ENCODE results near the gene NTRK3.

NTRK3 gene

GRCh38 chr15:87967951-87968350 lies 288.6 kb downstream of the NTRK3 start:
- no peak for DNase-seq

DNA sequence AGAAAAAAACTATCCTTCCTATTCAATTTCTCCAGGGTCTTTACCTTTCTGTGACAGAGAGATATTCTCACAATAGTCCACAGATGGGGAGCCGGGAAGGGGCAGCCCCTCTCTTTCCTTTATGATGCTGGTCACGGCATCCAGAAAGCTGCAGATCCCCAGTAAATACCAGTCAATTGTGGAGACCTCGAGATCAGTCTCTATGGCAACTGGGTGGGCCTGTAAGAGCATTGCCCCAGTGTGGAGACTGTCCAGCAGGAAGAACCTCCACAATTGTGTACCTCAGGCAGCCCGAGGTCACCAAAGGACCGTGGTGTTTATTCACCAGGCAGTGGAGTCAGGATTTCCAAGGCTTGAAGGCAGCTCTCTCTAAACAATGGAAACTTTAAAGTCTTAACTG lies 291.2 kb downstream of the NTRK3 start:
- no peak for DNase-seq

DNA sequence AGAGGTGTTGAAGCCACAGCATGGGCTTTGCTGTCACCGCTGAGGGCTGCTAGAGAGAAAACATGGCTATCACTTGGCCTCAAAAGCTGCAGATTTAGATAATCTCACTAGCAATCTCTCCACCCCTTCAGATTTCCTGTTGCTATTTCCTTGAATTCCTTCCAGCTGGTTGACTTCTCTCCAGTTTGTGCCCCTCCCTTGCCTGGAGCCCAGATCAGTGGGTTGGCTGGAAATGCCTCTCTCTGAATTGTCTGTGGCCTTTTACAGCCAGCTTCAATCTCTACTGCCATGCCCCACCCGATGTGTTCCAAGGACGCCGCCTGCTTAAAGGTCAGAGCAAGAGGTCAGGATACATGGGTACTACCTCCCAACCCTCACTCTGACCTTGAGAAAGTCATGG lies 294.1 kb downstream of the NTRK3 start:
- no peak for DNase-seq

DNA sequence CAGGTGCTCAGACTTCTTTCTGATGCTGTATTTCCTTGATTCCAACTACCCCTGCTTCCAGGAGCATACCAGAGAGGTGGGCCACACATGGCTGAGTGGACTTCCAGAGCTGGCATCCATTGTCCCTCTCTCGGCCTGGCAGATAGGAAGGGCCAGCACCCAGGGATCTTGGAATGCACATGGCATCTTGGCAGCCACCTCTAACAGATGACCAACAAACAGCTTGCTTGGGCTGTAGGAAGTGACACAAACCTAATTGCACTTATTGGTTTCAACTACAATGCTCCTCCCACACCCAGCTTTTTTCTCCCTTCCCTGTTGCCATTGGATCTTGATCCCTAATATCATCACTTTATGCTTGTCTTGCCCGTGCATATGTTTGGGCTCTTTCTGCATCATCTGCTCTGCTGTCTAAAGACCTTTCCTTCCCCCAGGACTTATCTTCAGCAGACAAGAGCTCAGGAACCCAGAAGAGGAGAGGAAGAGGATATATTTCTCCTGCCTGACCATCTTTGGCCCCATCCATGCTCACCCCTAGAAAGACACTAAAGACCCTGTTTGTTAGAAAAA lies 294.6 kb downstream of the NTRK3 start:
- DNase-seq = no peak

DNA sequence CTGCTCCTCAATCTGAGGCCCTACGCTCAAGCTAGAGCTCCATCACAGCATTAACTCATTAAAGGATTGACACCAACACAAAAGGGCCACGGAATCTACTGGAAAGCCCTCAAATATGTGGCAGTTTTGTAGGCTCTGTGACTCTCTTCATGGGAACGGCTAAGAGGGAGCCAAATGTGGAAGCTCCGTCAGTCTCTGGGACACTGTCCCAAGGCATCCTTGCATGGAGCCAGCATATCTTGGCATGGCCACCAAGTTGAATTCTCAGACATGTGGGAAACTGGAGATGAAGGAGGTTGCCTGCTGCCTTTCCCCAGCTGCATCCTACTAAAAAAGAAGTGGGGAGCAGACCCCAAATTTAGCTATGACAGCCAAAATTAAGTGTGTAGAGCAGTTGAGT lies 296.9 kb downstream of the NTRK3 start:
- DNase-seq = no peak

GRCh38 chr15:87959080-87959479 lies 297.5 kb downstream of the NTRK3 start:
- no peak for DNase-seq

- no peak for DNase-seq
Measured at GRCh38 chr15:87955284-87955909, 301.1 kb downstream of the NTRK3 start.

- DNase-seq = no peak
Measured at GRCh38 chr15:87954793-87955192, 301.7 kb downstream of the NTRK3 start.

DNA sequence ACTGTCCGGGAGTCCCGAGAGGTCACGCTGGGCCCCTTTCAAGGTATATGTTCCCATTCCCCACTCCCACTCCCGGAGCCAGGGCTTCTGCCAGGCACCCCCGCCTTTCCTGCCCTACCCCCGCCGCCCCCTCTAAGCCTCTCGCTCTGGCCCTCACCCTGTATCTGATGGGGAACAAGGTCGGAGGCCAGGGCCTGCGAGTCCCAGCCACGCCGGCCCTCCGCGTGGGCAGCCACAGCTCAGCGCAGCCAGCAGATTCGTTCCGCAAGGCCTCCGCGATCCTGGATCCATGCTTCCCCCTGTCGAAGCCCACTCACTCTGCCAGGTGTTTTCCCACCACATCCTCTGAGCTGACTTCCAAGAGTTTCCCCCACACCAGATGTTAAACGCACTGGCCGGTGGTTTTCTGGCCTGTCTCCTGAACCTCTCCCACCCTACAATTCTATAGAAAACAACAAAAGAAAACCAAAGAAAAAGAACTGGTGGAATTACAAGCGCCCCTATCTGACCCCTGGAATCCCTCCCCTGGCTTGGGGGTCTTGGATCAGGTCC lies 303.7 kb downstream of the NTRK3 start:
- no peak for DNase-seq

GRCh38 chr15:87949575-87950223 lies 306.8 kb downstream of the NTRK3 start:
- no peak for DNase-seq

GRCh38 chr15:87949151-87949574 lies 307.4 kb downstream of the NTRK3 start:
- no peak for DNase-seq

DNA sequence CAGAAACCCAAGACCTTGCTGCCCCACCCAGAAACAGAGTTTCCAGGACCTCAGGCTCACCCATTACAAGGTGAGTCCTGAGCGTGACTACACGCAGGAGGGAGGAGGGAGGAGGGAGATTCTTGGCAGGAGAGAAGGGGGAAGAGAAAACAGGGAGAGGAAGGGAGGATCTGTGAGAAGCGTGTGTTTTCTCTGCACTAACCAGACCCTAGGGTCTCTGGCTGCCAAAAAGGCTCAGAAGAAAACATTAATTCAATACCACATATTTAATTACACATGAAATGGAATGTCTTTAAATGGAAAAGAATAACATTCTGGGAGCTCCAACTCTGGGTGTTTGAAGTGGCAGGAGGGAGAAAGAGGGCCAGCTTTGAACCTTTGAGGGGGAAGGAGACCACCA lies 309.0 kb downstream of the NTRK3 start:
- no peak for DNase-seq

- no peak for DNase-seq
Measured at GRCh38 chr15:87945246-87945645, 311.3 kb downstream of the NTRK3 start.

- no peak for DNase-seq
Measured at GRCh38 chr15:87944691-87945090, 311.8 kb downstream of the NTRK3 start.

DNA sequence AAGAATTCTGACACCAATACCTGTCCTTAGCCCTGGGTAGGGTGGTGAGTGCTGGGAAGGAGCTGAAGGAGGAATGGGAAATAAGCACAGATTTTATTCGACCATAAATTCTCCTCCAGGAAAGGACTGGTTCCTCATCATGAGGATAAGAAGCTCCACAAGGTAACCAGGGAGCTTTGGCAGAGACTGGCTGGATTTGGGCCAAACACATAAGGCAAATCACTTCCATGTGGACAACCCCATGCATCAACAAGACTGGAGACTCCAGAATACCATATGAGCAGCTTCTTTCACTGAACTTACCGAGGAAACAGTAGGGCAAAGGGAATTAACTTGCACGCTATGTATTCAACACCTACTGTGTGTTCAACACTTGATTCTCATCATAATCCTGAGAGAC lies 312.5 kb downstream of the NTRK3 start:
- no peak for DNase-seq

DNA sequence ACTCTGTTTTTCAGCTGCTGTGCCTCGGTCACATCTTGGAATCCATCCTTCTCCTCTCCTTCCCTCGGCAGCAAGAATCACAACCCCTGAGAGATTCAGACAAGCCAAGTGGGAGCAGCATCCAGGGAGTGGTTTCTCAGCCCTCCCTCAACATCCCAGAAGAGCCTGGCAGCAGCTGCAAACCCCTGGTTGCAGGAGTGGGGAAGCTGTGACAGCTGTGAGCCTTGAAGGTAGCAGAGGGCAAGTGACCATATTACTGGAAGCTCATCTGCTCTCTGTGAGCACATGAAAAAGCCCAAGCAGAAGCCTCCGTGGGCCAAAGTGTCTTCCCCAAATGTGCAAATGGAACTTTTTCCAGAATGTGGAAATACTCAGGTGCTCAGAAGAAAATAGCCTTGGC lies 312.9 kb downstream of the NTRK3 start:
- DNase-seq = no peak

- no peak for DNase-seq
Measured at GRCh38 chr15:87942316-87942715, 314.2 kb downstream of the NTRK3 start.

DNA sequence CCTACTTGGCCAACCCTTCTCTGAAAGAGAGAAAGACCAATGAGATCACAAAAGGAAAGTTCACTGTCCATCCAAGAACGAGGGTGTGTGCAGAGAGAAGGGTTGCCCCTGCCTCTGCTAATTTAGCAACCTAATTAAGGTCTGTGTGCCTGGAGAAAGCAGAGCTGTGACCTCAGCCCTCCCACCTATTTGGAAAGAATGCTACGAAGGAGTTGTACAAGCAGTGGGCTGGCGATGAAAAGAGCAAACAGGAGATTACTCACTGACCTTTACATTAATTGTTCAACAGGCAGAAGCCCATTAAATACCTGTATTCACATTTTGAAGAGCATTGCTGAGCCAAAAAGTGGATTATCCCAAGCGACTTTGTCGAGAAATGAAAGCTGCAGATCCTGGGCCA lies 314.9 kb downstream of the NTRK3 start:
- no peak for DNase-seq

GRCh38 chr15:87940768-87941167 lies 315.8 kb downstream of the NTRK3 start:
- no peak for DNase-seq

GRCh38 chr15:87939848-87940457 lies 316.6 kb downstream of the NTRK3 start:
- DNase-seq = no peak

GRCh38 chr15:87938031-87938430 lies 318.5 kb downstream of the NTRK3 start:
- DNase-seq = no peak

- DNase-seq = no peak
Measured at GRCh38 chr15:87935583-87935982, 321.0 kb downstream of the NTRK3 start.

- DNase-seq = no peak
Measured at GRCh38 chr15:87931584-87931983, 325.0 kb downstream of the NTRK3 start.

DNA sequence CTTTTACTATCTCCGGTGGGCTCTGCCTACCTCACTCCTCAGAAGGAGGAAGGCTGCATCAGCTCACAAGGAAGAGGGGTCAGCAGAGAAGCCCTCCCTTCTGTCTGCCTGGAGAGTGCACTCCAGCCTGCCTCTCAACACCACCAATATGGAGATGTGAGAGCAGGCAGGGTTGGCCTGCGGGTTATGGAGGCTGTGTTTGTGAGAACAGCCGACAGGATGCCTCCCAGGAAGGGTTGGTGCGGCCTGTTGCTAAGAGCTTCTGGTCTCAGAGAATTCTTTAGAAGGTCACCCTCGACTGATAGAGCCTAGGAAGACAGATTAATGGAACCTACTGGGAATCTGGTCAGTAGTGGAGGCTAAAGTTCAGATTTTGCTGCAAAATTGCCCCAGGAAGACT lies 326.1 kb downstream of the NTRK3 start:
- no peak for DNase-seq

All from stimulated activated CD4-positive, alpha-beta T cell treated with anti-CD3 and anti-CD28 coated beads, Interleukin-2, amount 100 ng/mL, for 24 hours (primary cell).